ENCODE measurements around the gene HOATZ. TPM values are rescaled to one million over a fixed set of nuclear protein-coding genes. Genes with fewer than 3 reads are reported as not detected.

The HOATZ gene
- not detected in 2 replicates for total RNA-seq

DNA sequence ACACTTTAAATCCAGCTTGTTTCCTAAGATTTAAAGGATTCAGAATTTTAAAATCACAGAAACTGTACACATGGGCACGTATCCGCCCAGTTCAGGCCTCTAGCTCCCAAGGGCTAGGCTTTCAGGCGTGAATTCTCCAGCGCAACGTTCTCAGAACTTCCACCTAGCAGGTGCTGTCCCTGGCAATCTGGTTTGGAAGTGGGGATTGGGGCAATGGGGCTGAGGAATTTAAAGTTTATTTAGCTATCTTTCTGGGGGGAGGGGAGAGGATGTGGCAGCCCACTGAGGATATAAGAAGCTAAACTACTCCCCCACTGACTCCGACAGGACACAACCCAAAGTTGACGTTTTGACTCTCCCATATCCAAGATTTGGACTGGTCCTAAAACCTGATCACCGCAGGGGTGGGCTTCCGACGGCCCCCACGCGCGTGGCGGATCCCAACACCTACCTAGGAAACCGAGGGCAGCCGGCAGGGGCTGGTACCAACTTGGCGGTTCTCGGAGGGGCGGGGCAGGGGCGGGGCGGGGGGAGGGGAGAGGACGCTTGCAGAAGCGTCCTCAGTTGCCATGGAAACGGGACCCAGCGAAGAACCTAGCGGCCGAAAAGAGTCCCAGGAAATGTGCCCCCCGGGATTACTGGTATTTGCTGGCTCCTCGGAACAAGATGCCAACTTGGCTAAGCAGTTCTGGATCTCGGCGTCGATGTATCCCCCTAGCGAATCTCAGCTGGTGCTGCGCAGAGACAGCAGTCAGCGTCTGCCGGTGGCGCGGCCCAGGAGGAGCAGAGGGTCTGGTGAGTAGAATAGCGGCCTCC lies at the start of gene HOATZ:
TSS of gene HOATZ (plus strand) at position 563 of the 816 bp plus-strand sequence. CDS start at position 570, 7 bp downstream.

DNA sequence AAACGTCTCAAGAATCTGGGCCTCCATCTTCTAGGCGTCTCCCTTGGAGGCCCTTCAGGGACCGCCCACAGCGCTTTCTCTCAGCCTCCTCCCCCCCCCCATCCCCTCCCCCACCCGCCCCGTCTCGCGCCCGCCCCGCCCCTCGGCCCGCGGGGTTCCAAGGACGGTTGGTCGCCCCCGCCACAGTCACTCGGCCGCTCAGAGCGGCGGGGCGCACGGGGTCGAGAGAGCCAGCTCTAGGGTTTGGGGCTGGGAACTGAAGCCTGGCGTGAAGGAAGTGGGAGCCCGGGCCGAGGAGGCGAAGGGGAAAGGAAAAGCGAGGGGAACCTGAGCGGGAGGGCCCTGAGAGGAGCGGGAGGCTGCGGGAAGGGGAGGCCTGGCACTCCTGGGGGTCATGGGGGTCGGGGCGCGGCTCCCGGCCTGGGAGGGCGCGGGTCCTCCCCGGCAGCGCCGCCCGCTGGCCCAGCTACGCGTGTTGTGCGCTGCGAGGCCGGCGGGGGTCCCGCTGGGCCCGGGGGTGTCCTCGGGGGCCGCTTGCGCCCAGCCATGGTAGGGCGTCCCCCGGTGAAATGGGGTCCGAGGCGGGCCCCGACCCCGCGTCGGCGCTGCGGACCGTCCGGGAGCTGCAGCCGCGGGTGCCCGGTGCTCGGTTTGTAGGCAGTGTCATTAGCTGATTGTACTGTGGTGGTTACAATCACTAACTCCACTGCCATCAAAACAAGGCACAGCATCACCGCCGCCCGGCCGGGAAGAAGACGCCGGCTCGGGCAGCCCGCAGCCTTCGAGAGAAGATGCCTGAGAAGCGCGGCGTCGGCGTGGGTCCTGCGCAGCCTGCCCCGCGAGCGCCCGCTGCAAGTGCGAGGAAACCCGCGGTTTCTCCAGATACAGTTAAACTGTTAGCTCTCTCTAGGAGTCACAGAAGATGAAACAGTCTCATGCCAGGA lies 2.0 kb upstream of the HOATZ start, which contains the start of gene BTG4:
TSS of gene BTG4 (minus strand) at position 91 of the 944 bp plus-strand sequence. CDS start 13,610 bp downstream, outside the sequence.

DNA sequence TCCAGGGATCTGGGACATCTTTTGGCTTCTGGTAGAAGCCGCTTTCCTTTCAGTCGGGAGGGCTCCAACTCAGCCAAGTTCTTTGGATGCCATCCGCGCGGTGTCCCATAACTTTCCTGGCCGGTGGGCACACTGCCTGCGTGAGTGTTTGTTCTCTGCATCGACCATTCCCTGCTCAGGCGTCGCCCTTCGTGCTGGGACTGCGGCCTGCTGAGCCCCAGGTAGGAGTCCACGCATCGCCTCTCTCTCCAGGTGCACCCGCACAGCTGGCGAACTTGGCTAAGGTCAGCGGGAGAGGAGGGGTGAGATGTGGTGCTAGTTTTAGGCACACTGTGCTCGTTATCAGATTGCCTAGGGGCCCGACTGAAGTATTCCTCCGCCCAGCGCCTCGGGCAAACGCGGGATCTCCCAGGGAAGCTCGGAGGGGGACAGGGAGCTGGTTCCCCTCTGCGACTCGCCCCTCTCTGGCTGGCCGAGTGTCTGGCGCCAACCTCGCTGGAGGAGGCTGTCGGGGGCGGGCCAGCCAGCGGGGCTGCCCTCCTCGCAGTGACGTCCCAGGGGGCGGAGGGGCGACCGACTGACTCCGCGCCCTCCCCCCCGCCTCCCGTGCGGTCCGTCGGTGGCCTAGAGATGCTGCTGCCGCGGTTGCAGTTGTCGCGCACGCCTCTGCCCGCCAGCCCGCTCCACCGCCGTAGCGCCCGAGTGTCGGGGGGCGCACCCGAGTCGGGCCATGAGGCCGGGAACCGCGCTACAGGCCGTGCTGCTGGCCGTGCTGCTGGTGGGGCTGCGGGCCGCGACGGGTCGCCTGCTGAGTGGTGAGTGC lies 25.7 kb downstream of the HOATZ start, which contains the start of gene LAYN:
TSS of gene LAYN (plus strand) at position 607 of the 823 bp plus-strand sequence. CDS start at position 731, 124 bp downstream.

Small RNA genes lying within 50 kb of the gene (small RNA-seq; reads per million reads assigned to genes)
- gene MIR34B (20.2 reads per million, percentile 97 among the genes with 10 or more reads in this experiment), gene MIR34C (26.6 reads per million, percentile 97 among the genes with 10 or more reads in this experiment)

Other genes with a start within 250 kb of the HOATZ start
- gene POU2AF3, start 216.2 kb upstream of the HOATZ start, total RNA-seq: not detected in 2 replicates
- not detected in 2 replicates for gene POU2AF1, start 135.5 kb upstream of the HOATZ start, total RNA-seq
- gene BTG4, start 2.4 kb upstream of the HOATZ start, total RNA-seq: not detected in 2 replicates
- 7.7 and 10.2 TPM in 2 replicates for gene LAYN, start 25.9 kb downstream of the HOATZ start, total RNA-seq
- gene SIK2, start 87.7 kb downstream of the HOATZ start, total RNA-seq: 9.9 and 11.5 TPM in 2 replicates